HuH-7.5 (cell line): ENCODE data around the gene EVPLL.
"Not testable (repeated sequence)": the region's sequence is repeated elsewhere in the genome, so short reads cannot be mapped to it uniquely, and the experiment has no call there.

Experiments used
- DNase-seq: peaks from one replicate; pipeline ENCODE4 v3.0.0; 2011; ENCODE audit warnings: low spot score

The EVPLL gene

GRCh38 chr17:18377437-18378204, at the start of gene EVPLL:
TSS of gene EVPLL (plus strand) at chr17:18377778. CDS start at chr17:18380938, 3,160 bp downstream.
- DNase-seq = no peak

- DNase-seq = no peak
Measured at GRCh38 chr17:18328643-18329204, 48.9 kb upstream of the EVPLL start.

GRCh38 chr17:18331879-18332278, 45.7 kb upstream of the EVPLL start:
- DNase-seq = no peak

DNA sequence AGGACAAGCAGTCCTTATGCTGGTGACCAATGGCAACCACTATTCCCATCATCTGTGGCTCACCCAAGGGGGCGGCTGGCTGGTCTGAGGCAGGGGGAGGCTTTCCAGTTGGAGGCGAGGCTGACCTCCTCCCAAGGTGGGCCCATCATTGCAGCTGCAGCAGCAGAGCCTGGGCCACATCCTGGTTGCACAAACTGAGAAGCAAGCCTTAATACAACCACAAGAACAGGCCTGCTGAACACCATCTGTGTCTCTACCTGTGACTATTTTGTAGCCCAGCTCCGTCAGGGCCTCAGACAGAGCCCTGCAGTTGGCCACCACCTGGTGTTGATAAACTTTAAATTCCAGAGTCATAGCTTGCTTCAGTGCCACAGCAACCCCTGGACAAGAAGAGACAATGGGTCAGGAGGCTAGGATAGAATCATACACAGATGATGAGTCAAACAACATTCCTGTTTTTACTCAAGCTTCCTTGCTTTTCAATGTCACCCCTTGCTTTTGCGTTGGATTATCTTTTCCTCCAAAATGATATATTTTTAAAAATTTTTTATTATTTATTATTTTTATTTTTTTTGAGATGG, 44.6 kb upstream of the EVPLL start:
- no peak for DNase-seq

GRCh38 chr17:18338158-18338557, 39.4 kb upstream of the EVPLL start:
- not testable (repeated sequence) for DNase-seq

DNA sequence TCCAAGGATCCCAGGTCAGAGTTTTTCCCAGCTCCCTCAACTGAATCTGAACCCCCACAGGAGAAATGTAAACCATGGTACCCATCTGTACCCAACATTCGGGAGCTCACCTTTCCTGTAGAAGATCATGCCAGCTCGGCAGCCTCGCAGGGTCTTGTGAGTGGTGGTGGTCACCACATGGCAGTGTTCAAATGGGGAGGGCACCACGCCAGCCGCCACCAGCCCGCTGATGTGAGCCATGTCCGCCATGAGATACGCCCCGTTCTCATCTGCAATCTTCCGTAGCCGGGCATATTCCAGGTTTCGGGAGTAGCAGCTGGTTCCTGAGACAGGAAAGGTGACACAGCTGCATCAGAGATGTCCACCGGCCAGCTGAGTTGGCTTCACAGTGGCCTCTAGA, 37.6 kb upstream of the EVPLL start:
- DNase-seq = no peak

DNA sequence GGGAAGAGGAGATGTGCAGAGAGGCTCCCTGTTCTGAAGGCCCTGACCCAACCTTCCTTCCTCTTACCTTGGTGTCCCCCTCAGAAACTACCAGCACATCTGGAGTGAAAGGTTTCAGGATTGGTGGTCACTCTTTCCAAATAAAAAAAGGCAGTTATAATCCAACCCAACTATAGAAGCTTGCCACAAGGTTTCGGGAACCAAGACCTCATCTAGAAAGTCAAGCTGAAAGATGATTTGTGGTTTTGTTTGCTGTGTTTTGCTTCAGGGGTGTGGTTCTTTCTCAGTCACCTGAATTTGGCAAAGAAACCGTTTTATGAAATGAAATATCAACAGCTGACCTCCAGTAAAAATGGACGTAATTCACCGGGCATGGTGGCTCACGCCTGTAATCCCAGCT, 33.6 kb upstream of the EVPLL start:
- no peak for DNase-seq

DNA sequence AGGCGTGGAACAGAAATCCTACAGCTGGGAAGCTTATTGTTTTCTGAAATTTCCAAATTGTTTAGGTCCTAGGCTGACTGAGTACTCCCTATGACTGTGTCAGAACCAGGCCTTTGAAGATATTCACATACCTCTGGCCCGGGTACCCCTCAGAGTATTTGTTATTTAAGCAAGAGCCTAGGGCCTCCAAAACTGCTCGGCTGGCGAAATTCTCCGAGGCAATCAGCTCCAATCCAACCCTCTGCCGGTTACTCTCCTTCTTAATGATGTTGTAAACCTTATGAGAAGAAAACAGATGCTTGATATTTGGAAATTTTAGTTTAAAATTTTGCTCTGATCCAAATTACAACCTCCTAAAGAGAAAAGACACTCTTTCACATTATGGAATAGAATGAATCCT, 24.0 kb upstream of the EVPLL start:
- DNase-seq = no peak

DNA sequence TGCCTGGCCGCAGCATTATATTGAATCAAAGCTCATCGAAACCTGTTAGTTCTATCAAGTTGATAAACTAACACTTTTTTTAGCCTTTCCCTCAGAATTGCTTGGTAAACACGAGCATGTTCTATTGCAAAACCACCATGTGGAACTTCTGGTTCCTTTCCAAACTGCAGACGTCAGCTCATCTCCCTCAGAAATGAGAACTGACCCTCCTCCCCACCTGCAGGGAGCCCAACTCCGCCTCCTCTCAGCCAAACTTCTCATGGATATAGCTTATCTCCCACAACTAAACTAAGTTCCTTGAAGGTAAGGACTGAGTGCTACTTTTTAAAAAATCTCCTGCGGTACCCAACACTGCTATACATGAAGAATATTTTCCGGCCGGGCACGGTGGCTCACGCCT, 21.0 kb upstream of the EVPLL start:
- no peak for DNase-seq

DNA sequence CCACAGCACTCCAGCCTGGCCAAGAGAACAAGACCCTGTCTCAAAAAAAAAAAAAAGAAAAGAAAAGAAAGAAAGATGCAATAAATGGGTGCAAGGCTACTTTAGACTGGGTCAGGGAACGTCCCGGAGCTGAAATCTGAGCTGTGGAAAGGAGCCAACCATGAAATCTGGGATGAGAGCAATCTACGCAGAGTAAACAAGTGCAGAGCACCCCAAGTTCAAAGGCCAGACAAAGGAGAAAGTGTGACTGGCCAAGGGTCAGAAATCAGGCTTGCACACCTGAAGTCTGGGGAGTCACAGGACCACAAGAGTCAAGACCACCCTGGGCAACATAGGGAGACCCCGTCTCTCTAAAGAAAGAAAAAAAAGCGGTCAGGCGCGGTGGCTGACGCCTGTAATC, 17.1 kb upstream of the EVPLL start:
- DNase-seq = no peak

GRCh38 chr17:18361837-18362697, 15.5 kb upstream of the EVPLL start:
- DNase-seq = no peak

DNA sequence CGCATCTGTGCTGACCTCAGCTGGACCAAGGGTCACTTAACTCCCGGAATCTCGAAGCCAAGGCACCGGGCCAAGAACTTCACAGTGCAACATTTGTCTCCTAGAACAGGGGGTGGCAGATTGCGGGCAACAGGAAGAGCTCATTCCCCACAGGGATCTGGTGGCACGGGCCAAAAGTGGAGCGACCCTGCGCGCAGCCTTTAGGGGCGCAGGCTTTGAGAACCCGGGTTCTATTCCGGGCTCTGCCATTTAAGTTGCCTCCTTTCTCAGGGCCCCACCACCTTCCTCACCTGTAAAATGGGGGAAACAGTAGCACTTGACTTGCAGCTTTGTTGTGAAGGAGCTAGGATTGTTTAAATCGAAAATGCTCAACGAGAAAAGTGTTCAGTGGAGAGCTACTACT, 14.9 kb upstream of the EVPLL start:
- DNase-seq = peak; percentile 47

- DNase-seq = peak; percentile 84
Measured at GRCh38 chr17:18363101-18364049, 14.2 kb upstream of the EVPLL start, which contains the start of gene SHMT1. TSS of gene SHMT1 (minus strand) at chr17:18363550. CDS start at chr17:18355981, 7,569 bp downstream.

- no peak for DNase-seq
Measured at GRCh38 chr17:18364166-18364565, 13.4 kb upstream of the EVPLL start.

GRCh38 chr17:18368946-18369345, 8.6 kb upstream of the EVPLL start:
- no peak for DNase-seq

- DNase-seq = no peak
Measured at GRCh38 chr17:18370761-18371160, 6.8 kb upstream of the EVPLL start.

- DNase-seq = no peak
Measured at GRCh38 chr17:18371455-18371854, 6.1 kb upstream of the EVPLL start.

DNA sequence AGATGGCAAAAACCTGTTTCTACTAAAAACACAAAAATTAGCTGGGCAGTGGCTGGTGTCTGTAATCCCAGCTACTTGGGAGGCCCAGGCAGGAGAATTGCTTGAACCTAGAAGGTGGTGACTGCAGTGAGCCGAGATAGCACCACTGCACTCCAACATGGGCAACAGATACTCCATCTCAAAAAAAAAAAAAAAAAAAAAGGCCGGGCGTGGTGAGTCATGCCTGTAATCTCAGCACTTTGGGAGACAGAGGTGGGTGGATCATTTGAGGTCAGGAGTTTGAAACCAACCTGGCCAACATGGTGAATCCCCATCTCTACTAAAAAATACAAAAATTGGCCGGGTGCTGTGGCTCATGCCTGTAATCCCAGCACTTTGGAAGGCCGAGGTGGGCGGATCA, 4.4 kb upstream of the EVPLL start:
- not testable (repeated sequence) for DNase-seq

DNA sequence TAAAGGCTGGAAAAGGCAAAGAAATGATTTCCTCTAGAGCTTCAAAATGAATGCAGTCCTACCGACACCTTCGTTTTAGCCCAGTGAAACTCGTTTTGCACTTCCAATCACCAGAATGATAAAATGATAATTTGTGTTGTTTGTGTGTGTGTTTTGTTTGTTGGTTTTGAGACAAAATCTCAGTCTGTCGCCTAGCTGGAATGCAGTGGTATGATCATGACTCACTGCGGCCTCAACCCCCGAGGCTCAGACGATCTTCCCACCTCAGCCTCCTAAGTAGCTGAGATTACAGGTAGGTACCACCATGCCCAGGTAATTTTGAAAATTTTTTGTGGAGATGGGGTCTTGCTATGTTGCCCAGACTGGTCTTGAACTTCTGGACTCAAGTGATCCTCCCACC, 3.4 kb upstream of the EVPLL start:
- DNase-seq = no peak

- no peak for DNase-seq
Measured at GRCh38 chr17:18378205-18378505, 577 bp downstream of the EVPLL start.

- DNase-seq = not testable (repeated sequence)
Measured at GRCh38 chr17:18378614-18379013, 1.0 kb downstream of the EVPLL start.
